ENCODE results near the gene TMEM115.
A peak's percentile ranks its signal among the peaks of the same experiment; 100 is the strongest.

The TMEM115 gene

DNA sequence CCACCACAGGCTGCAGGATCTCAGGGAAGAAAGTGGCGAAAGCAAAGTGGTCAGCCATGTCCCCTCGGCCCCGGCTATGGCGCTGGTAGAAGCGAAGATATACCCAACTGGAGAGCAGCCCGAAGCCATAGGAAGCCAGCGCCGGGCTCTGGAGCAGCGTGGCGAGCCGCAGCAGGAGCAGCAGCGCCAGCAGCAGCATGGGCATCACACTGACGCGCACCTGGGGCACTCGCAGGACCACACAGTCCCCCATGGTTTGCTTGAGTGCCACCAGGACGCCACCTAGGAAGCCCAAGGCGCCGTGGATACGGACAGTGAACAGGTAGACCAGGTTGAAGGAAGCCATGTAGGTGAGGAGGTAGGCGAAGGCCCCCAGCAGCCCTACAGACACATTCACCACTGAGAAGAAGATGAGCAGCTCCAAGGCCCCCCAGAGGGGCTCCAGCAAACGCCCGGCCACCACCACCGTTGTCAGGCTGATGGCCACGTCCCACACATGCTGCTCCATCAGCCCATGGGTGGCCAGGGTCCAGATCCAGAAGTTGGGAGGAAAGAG, 888 bp downstream of the TMEM115 start:
- Histone ChIP-seq H2AFZ (ENCODE audit: low read depth, low read length) (no peak overlapping the region), H3K4me2 (ENCODE audit: low read length) (peak overlapping the region; percentile 96), H3K27me3 (ENCODE audit: low read depth, low read length) (no peaks in the 10 kb centered on the region), H3K27ac (ENCODE audit: low read length) (no peak overlapping the region), H3K4me1 (ENCODE audit: low read length) (peaks cover 23% of the 10 kb centered on the region), H3K4me3 (ENCODE audit: low read length) (peak overlapping the region; percentile 92), H4K20me1 (ENCODE audit: insufficient read depth, low read length) (0 out of 2 replicates have a peak, but pooled peaks cover 10% of the 10 kb centered on the region), H3K36me3 (replicated peaks; ENCODE audit: low read depth, low read length) (peaks cover 29% of the 10 kb centered on the region), H3K9me3 (ENCODE audit: insufficient read depth, low read length) (no peaks in the 10 kb centered on the region), H3K9ac (ENCODE audit: low read length) (peak overlapping the region; percentile 94), H3K79me2 (ENCODE audit: low read length) (peaks cover 38% of the 10 kb centered on the region)
- TF ChIP-seq CTCF (IDR thresholded peaks at IDR 0.05; ENCODE audit: low read depth, low read length): no peak
- no peak for TF ChIP-seq EZH2phosphoT487 (IDR thresholded peaks at IDR 0.05; ENCODE audit: low read depth)

DNA sequence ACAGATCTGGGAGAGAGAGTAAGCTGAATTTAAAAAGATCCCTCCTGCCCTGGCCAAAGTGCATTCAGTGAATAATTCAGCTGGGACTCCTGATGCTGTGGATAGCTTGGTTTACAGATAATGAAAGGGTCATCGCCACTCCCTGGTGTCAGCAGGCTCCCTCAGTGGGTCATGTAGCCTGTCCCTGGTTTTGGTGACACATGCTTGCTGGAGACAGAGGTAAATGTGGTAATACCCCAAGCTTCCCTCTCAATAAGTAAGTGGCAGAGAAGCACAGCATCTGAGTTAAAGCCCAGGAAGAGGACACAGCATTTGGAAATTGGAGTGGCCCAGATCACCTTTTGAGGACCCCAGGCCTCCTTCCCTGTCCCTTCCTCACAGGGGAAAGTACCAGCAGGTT, 1.8 kb downstream of the TMEM115 start:
- Histone ChIP-seq H3K4me2 (ENCODE audit: low read length) (peak overlapping the region; percentile 96), H3K27ac (ENCODE audit: low read length) (no peak overlapping the region), H3K27me3 (ENCODE audit: low read depth, low read length) (no peaks in the 10 kb centered on the region), H3K79me2 (ENCODE audit: low read length) (peaks cover 38% of the 10 kb centered on the region), H4K20me1 (ENCODE audit: insufficient read depth, low read length) (0 out of 2 replicates have a peak, but pooled peaks cover 10% of the 10 kb centered on the region), H3K9ac (ENCODE audit: low read length) (no peak overlapping the region), H3K4me3 (ENCODE audit: low read length) (peak overlapping the region; percentile 92; the same call in 1 of the 2 replicates), H3K36me3 (replicated peaks; ENCODE audit: low read depth, low read length) (peaks cover 33% of the 10 kb centered on the region), H3K9me3 (ENCODE audit: insufficient read depth, low read length) (no peaks in the 10 kb centered on the region), H2AFZ (ENCODE audit: low read depth, low read length) (no peak overlapping the region), H3K4me1 (ENCODE audit: low read length) (peaks cover 23% of the 10 kb centered on the region)
- TF ChIP-seq EZH2phosphoT487 (IDR thresholded peaks at IDR 0.05; ENCODE audit: low read depth) (no peak), CTCF (IDR thresholded peaks at IDR 0.05; ENCODE audit: low read depth, low read length) (no peak)

GRCh38 chr3:50356553-50356952, 2.8 kb downstream of the TMEM115 start:
- no peak overlapping the region for H3K27ac ChIP-seq (ENCODE audit: low read length)
- no peak overlapping the region for H3K9ac ChIP-seq (ENCODE audit: low read length)
- H3K4me3 ChIP-seq (ENCODE audit: low read length): no peak overlapping the region

More at GRCh38 chr3:50356553-50356952, 2.8 kb downstream of the TMEM115 start:
- Histone ChIP-seq H3K79me2 (ENCODE audit: low read length) (peaks cover 43% of the 10 kb centered on the region), H3K36me3 (replicated peaks; ENCODE audit: low read depth, low read length) (peaks cover 33% of the 10 kb centered on the region), H4K20me1 (ENCODE audit: insufficient read depth, low read length) (0 out of 2 replicates have a peak, but pooled peaks cover 10% of the 10 kb centered on the region), H3K4me2 (ENCODE audit: low read length) (peak overlapping the region; percentile 96; the same call in 1 of the 2 replicates), H2AFZ (ENCODE audit: low read depth, low read length) (no peak overlapping the region), H3K9me3 (ENCODE audit: insufficient read depth, low read length) (no peaks in the 10 kb centered on the region), H3K4me1 (ENCODE audit: low read length) (peaks cover 26% of the 10 kb centered on the region), H3K27me3 (ENCODE audit: low read depth, low read length) (no peaks in the 10 kb centered on the region)
- TF ChIP-seq EZH2phosphoT487 (IDR thresholded peaks at IDR 0.05; ENCODE audit: low read depth) (no peak), CTCF (IDR thresholded peaks at IDR 0.05; ENCODE audit: low read depth, low read length) (no peak)
